Measurements from ENCODE around the gene PPIC. TPM values are rescaled to one million over a fixed set of nuclear protein-coding genes. Genes with fewer than 3 reads are reported as not detected.

PPIC gene
- total RNA-seq, 1 experiment from 2014 or later: 45.8 TPM

DNA sequence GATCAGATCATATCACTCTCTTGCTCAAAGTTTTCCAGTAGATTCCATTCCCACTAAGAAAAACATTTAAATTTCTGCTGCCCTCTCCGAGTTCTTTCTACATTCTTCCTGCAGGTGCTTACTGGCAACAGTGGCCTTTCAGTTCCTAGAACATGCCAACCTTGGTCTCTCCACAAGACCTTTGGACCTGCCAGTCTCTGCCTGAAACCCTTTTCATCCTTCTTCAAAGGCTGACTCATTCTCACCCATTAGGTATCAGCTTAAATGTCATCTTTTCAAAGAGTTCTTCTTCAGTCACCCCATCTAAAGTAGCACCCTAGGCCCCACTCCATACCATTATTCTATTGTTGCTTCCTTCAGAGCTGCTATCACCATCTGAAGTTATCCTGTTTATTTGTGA is 21.8 kb downstream of the PPIC start:
- Histone ChIP-seq H3K9me3 (ENCODE audit: control insufficient read depth, insufficient read depth, low read depth, low read length) (no peaks in the 10 kb centered on the region), H3K4me3 (ENCODE audit: low read depth in 2 of 2, low read length in 2 of 2) (no peak overlapping the region), H3K27ac (ENCODE audit: low read length) (no peak overlapping the region), H3K36me3 (ENCODE audit: control insufficient read depth, insufficient read depth, low read length) (no peaks in the 10 kb centered on the region), H3K27me3 (ENCODE audit: control insufficient read depth, insufficient read depth, low read length) (no peaks in the 10 kb centered on the region), H3K4me1 (ENCODE audit: control insufficient read depth, insufficient read depth, low read length) (no peaks in the 10 kb centered on the region)
- DNase-seq (ENCODE audit: low read depth, low spot score): no peak
- in situ Hi-C loops (cut with HindIII; ENCODE audit: low pct_unique_long_range_greater_than_20kb, low sequenced_read_pairs) (no loop called here), intact Hi-C loops (cut with micrococcal nuclease; ENCODE audit: unreplicated experiment) (no loop called here)
- ChIA-PET POLR2A (no interaction called here), CTCF (no interaction called here)
- BruUV-seq (replicated peaks): no TSS peak
- no peak for ATAC-seq
- no peak for TF ChIP-seq SIN3A (IDR thresholded peaks at IDR 0.05; ENCODE audit: borderline replicate concordance, insufficient read depth, low read depth, low read length)
- TF ChIP-seq, protein P1, sequence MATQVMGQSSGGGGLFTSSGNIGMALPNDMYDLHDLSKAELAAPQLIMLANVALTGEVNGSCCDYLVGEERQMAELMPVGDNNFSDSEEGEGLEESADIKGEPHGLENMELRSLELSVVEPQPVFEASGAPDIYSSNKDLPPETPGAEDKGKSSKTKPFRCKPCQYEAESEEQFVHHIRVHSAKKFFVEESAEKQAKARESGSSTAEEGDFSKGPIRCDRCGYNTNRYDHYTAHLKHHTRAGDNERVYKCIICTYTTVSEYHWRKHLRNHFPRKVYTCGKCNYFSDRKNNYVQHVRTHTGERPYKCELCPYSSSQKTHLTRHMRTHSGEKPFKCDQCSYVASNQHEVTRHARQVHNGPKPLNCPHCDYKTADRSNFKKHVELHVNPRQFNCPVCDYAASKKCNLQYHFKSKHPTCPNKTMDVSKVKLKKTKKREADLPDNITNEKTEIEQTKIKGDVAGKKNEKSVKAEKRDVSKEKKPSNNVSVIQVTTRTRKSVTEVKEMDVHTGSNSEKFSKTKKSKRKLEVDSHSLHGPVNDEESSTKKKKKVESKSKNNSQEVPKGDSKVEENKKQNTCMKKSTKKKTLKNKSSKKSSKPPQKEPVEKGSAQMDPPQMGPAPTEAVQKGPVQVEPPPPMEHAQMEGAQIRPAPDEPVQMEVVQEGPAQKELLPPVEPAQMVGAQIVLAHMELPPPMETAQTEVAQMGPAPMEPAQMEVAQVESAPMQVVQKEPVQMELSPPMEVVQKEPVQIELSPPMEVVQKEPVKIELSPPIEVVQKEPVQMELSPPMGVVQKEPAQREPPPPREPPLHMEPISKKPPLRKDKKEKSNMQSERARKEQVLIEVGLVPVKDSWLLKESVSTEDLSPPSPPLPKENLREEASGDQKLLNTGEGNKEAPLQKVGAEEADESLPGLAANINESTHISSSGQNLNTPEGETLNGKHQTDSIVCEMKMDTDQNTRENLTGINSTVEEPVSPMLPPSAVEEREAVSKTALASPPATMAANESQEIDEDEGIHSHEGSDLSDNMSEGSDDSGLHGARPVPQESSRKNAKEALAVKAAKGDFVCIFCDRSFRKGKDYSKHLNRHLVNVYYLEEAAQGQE (IDR thresholded peaks at IDR 0.05; ENCODE audit: insufficient read depth in 1 of 2, low read depth in 2 of 2, low read length in 1 of 2): no peak
- TF ChIP-seq TCF7L2 (IDR thresholded peaks at IDR 0.05; ENCODE audit: low read depth, low read length): no peak
- TF ChIP-seq, protein P2, sequence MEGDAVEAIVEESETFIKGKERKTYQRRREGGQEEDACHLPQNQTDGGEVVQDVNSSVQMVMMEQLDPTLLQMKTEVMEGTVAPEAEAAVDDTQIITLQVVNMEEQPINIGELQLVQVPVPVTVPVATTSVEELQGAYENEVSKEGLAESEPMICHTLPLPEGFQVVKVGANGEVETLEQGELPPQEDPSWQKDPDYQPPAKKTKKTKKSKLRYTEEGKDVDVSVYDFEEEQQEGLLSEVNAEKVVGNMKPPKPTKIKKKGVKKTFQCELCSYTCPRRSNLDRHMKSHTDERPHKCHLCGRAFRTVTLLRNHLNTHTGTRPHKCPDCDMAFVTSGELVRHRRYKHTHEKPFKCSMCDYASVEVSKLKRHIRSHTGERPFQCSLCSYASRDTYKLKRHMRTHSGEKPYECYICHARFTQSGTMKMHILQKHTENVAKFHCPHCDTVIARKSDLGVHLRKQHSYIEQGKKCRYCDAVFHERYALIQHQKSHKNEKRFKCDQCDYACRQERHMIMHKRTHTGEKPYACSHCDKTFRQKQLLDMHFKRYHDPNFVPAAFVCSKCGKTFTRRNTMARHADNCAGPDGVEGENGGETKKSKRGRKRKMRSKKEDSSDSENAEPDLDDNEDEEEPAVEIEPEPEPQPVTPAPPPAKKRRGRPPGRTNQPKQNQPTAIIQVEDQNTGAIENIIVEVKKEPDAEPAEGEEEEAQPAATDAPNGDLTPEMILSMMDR (IDR thresholded peaks at IDR 0.05): no peak
- TF ChIP-seq POLR2AphosphoS5 (IDR thresholded peaks at IDR 0.05; ENCODE audit: low read depth, low read length): no peak

DNA sequence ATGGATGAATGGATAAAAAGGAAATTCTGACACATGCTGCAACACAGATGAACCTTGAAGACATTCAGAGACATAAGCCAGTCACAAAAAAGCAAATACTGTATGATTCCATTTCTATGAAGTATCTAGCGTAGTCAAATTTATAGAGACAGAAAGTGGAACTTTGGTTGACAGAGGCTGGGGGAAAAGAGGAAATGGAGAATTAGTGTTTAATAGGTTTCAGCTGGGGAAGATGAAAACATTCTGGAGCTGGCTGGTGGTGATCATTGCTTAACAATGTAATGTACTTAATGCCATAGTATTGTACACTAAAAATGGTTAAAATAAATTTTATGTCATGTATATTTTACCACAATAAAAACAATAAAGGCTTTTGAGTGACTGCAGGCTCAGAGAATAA is 24.2 kb downstream of the PPIC start:
- POLR2A ChIA-PET: no interaction called here
- H3K36me3 ChIP-seq (ENCODE audit: control insufficient read depth, insufficient read depth, low read length): no peaks in the 10 kb centered on the region
- TF ChIP-seq, protein P2 (IDR thresholded peaks at IDR 0.05): no peak
- TF ChIP-seq POLR2AphosphoS5 (IDR thresholded peaks at IDR 0.05; ENCODE audit: low read depth, low read length): no peak
- no peak for TF ChIP-seq SIN3A (IDR thresholded peaks at IDR 0.05; ENCODE audit: borderline replicate concordance, insufficient read depth, low read depth, low read length)
- TF ChIP-seq TCF7L2 (IDR thresholded peaks at IDR 0.05; ENCODE audit: low read depth, low read length): no peak
- BruUV-seq (replicated peaks): no TSS peak
- ATAC-seq (no peak), DNase-seq (ENCODE audit: low read depth, low spot score) (no peak)
- no peaks in the 10 kb centered on the region for H3K27me3 ChIP-seq (ENCODE audit: control insufficient read depth, insufficient read depth, low read length)
- H3K4me1 ChIP-seq (ENCODE audit: control insufficient read depth, insufficient read depth, low read length): no peaks in the 10 kb centered on the region
- H3K27ac ChIP-seq (ENCODE audit: low read length): no peak overlapping the region
- intact Hi-C loops (cut with micrococcal nuclease; ENCODE audit: unreplicated experiment) (no loop called here), in situ Hi-C loops (cut with HindIII; ENCODE audit: low pct_unique_long_range_greater_than_20kb, low sequenced_read_pairs) (no loop called here)
- CTCF ChIA-PET: no interaction called here
- H3K4me3 ChIP-seq (ENCODE audit: low read depth in 2 of 2, low read length in 2 of 2): no peak overlapping the region
- no peaks in the 10 kb centered on the region for H3K9me3 ChIP-seq (ENCODE audit: control insufficient read depth, insufficient read depth, low read depth, low read length)

All from Panc1 (cell line).